Testis (tissue), 3 donors: Measurements from ENCODE around the gene MAGEF1. TPM values are rescaled to one million over a fixed set of nuclear protein-coding genes. Genes with fewer than 3 reads are reported as not detected.

Source experiments
- DNase-seq: peaks from one replicate; pipeline ENCODE4 v3.0.0-alpha.2; 2019
- H3K27ac ChIP-seq, 2 donors: fragments of 200-600 bp; sonication (generic); one replicate each; pipeline ENCODE4 v1.5.1; 2019
- H3K27me3 ChIP-seq: fragments of 200-600 bp; sonication (generic); one replicate; pipeline ENCODE4 v1.5.1; 2019
- H3K36me3 ChIP-seq: fragments of 200-600 bp; sonication (generic); one replicate; pipeline ENCODE4 v1.5.1; 2017; ENCODE audit warnings: low read depth; ENCODE audit errors: missing control alignments
- H3K4me1 ChIP-seq: fragments of 200-600 bp; sonication (generic); one replicate; pipeline ENCODE4 v1.5.1; 2019
- H3K4me3 ChIP-seq, 2 donors: fragments of 200-600 bp; sonication (generic); one replicate each; pipeline ENCODE4 v1.5.1; 2017 to 2019
- H3K9me3 ChIP-seq: fragments of 200-600 bp; sonication (generic); one replicate; pipeline ENCODE4 v1.5.1; 2017
- POLR2A ChIP-seq: fragments of 450-650 bp; IDR thresholded peaks from one replicate; pipeline ENCODE4 v1.6.1; 2017; ENCODE audit warnings: antibody characterized with exemption, mild to moderate bottlenecking, moderate library complexity
- WGBS, 2 donors: methylation state at CpG; one replicate each; pipeline ENCODE4 v1.1.5; 2018; 5-methylcytosine and 5-hydroxymethylcytosine counted together
- intact Hi-C: fragments of 100-400 bp; cut with DNase I; formaldehyde crosslinking; loops from one replicate; pipeline ENCODE4 v1.15.1; 2023; ENCODE audit warnings: low total_unique reads
- polyA plus RNA-seq: library from polyadenylated mRNA; stranded (reverse); fragments of 350-450 nt; fragmentation: Illumina TruSeq; extraction: RNeasy Lipid Tissue Mini Kit (QIAGEN cat#74804); gene quantifications from one replicate; pipeline ENCODE4 v1.2.3, GENCODE V29; 2014; ENCODE audit warnings: low read depth, low replicate concordance; ENCODE audit not compliant: insufficient read depth
- total RNA-seq, 2 donors: library from RNA; depleted of rRNA; stranded (reverse); fragments of >200 nt; gene quantifications; one replicate each; pipeline ENCODE4 v1.2.3, GENCODE V29; 2016
- TF ChIP-seq, protein P1 (sequence below), 3 experiments: fragments of 450-650 bp in 2 of 3; fragments of 200-600 bp in 1 of 3; sonication (generic) in 1 of 3; IDR thresholded peaks; one replicate each; pipeline ENCODE4 v1.5.1; 2016 to 2019; ENCODE audit warnings: antibody characterized with exemption in 3 of 3, mild to moderate bottlenecking in 2 of 3, moderate library complexity in 1 of 3

Gene MAGEF1
- total and polyA plus RNA-seq, 3 donors from 2014 or later: 22.8 to 33.5 (median 25.1) TPM

DNA sequence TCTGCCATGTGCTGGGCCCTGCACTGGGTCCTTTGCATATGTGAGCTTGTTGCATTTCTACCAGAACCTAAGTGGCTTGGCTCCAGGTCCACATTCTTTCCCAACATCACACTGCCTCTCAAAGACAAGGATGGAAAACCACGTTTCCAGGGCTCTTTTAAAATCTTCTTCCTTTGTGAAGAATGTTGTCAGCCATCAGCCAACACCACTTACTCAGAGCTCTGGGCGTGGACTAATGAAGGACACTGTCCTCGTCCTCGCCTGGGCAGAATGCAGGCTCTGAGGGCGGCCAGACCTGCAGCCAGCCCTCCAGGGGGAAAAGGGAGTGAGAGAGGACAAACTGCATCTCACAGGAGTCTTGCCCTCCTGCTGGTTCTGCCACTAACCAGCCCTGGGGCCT is 49.7 kb downstream of the MAGEF1 start:
- Histone ChIP-seq H3K27me3 (no peaks in the 10 kb centered on the region), H3K4me3 (no peak overlapping the region), H3K4me1 (peaks cover 5% of the 10 kb centered on the region), H3K27ac (no peak overlapping the region), H3K9me3 (no peaks in the 10 kb centered on the region), H3K36me3 (no peaks in the 10 kb centered on the region)
- 43 to 54% methylated on average over 5 of the region's 5 CpGs for WGBS, 2 donors
- intact Hi-C loops: no loop called here
- no peak for DNase-seq
- TF ChIP-seq, protein P1, sequence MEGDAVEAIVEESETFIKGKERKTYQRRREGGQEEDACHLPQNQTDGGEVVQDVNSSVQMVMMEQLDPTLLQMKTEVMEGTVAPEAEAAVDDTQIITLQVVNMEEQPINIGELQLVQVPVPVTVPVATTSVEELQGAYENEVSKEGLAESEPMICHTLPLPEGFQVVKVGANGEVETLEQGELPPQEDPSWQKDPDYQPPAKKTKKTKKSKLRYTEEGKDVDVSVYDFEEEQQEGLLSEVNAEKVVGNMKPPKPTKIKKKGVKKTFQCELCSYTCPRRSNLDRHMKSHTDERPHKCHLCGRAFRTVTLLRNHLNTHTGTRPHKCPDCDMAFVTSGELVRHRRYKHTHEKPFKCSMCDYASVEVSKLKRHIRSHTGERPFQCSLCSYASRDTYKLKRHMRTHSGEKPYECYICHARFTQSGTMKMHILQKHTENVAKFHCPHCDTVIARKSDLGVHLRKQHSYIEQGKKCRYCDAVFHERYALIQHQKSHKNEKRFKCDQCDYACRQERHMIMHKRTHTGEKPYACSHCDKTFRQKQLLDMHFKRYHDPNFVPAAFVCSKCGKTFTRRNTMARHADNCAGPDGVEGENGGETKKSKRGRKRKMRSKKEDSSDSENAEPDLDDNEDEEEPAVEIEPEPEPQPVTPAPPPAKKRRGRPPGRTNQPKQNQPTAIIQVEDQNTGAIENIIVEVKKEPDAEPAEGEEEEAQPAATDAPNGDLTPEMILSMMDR (IDR thresholded peaks at IDR 0.05): no peak

DNA sequence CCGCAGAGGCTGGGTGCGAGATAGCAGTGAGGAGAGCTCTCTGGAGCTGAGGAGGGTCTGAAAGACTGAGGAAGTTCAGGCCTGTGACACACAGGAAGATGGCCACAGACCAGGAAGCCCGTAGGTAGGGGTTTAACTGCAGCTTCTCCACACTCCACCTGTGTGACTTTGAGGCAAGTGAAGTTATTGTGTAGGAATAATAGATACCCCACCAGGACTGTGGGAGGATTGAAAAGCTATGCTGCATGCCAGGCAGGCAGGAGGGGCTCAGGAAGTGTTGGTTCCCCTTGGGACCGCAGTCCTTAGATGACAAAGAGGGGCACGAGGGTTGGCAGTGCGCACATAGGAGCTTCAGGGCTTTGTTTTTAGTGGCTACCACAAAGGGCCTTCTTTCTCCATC is 50.9 kb downstream of the MAGEF1 start:
- no peak overlapping the region for H3K27ac ChIP-seq
- no peak for DNase-seq
- H3K36me3 ChIP-seq: no peaks in the 10 kb centered on the region
- WGBS, 2 donors: 91 to 94% methylated on average over 5 to 6 of the region's 6 CpGs
- TF ChIP-seq, protein P1 (IDR thresholded peaks at IDR 0.05): no peak
- no peak for TF ChIP-seq POLR2A
- no peaks in the 10 kb centered on the region for H3K9me3 ChIP-seq
- no peak overlapping the region for H3K4me3 ChIP-seq
- H3K4me1 ChIP-seq: peaks cover 7% of the 10 kb centered on the region
- intact Hi-C loops: no loop called here
- no peaks in the 10 kb centered on the region for H3K27me3 ChIP-seq

Other genes starting within 250 kb of the MAGEF1 start
- 1 to 10 TPM; 2.0 to 2.3 TPM for gene EPHB3, start 150.3 kb downstream of the MAGEF1 start, total RNA-seq
- 2.6 TPM for gene EPHB3, start 150.3 kb downstream of the MAGEF1 start, polyA plus RNA-seq
- 100 to 1,000 TPM in 1 of 2 donors, 10 to 100 TPM in 1; 88.0 to 127 TPM for gene VPS8, start 100.1 kb upstream of the MAGEF1 start, total RNA-seq
- 65.8 TPM for gene VPS8, start 100.1 kb upstream of the MAGEF1 start, polyA plus RNA-seq